ENCODE measurements around the gene GPR39.
"Not testable (repeated sequence)": the region's sequence is repeated elsewhere in the genome, so short reads cannot be mapped to it uniquely, and the experiment has no call there.

Gene GPR39

GRCh38 chr2:132515010-132515409 lies 98.4 kb downstream of the GPR39 start:
- DNase-seq, result no peak

DNA sequence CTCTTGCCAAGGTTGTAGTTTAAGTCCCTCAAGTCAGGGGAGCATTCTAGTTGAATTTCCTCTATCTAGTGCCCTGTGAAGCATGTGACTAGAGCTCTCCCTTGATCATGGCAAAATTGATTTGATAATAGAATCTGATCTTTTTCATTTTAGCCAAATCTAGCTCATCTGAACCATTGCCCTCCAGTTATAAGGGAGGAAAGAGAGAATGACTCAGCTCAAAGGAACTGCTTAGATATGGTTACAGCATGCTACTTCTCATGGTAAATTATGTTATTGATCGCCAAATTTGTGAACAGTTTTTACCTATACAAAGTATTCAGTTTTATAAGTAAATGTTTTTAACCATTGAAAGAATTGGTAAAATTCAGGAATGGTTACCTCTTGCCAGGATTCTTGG lies 100.8 kb downstream of the GPR39 start:
- no peak for DNase-seq

- no peak for DNase-seq
Measured at GRCh38 chr2:132518302-132518701, 101.7 kb downstream of the GPR39 start.

DNA sequence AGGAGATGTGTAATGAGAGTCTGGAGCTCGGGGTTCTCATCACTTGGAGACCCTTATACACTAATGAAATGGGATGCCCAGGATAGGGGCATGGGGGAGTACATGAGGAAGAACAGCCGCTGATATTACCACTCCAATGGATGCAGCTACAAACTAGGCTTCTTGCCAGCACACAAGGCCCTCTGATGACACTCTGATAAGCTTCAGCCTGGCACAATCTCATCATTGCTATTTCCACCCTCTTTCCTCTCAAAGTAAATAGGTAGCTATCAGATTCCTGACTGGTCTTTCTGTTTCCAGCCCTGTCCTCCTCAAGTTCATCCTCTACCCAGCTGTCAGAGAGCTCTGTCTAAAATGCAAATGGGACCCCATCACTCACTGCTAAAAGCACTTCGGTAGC lies 103.0 kb downstream of the GPR39 start:
- DNase-seq, result no peak

- DNase-seq, result no peak
Measured at GRCh38 chr2:132521341-132521740, 104.7 kb downstream of the GPR39 start.

- DNase-seq, result no peak
Measured at GRCh38 chr2:132522901-132523300, 106.3 kb downstream of the GPR39 start.

- not testable (repeated sequence) for DNase-seq
Measured at GRCh38 chr2:132537061-132537460, 120.5 kb downstream of the GPR39 start.

DNA sequence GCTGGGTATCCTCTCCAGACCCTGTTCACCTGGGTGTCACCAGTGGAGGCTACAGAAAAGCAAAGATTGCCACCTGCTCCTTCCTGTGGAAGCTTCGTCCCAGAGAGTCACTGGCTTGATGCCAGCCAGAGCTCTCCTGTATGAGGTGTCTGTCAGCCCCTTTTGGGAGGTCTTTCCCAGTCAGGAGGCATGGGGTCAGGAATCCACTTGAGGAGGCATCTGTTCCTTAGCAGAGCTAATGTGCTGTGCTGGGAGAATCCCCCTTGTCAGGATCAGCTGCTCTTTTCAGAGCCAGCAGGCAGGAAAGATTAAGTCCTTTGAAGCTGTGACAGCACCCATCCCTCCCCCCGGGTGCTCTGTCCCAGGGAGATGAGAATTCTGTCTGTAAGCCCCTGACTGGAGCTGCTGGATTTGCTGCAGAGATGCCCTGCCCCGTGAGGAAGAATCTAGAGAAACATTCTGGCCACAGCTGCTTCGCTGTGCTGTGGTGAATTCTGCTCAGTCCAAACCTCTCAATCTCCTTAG lies 121.8 kb downstream of the GPR39 start:
- no peak for DNase-seq

GRCh38 chr2:132540166-132540565 lies 123.6 kb downstream of the GPR39 start:
- DNase-seq, result no peak

- DNase-seq, result no peak
Measured at GRCh38 chr2:132542953-132543569, 126.5 kb downstream of the GPR39 start.

GRCh38 chr2:132544006-132544630 lies 127.5 kb downstream of the GPR39 start:
- no peak for DNase-seq

- peak; percentile 16 to 48 for DNase-seq
Measured at GRCh38 chr2:132547090-132547687, 130.6 kb downstream of the GPR39 start.

DNA sequence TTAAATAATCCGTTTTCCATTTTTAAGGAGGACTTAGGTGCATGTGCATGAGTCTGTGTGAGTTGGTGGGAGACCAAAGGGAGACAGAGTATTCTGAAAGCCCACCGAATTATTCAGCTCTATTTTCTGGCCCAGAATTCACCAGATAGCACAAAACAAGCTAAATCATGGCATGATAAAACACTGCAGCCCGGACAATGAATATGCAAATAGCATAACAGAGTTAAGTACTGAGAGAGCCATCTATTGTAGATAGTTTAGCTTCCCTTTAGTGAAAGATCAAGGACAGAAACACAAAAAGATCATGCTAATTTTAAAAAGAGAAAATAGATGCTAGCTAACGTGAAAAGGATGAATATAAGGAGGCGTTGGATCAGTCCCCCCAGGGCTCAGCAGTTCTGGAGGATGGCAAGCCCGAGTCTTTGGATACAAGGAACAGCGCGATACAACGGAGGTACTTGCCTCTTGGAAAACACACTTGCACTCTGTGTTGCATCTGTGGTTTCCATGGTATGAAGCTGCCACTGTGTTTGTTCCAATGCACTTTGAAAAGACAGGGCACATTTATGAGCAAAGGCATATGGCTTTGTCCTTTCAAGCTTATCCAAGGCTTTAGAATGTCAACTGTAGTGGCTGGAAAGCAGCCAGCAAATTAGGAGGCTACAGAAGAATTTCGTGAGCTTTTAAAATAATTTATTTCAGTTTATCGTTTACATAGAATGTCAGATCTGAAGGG lies 133.5 kb downstream of the GPR39 start:
- DNase-seq, result no peak

GRCh38 chr2:132550946-132551345 lies 134.3 kb downstream of the GPR39 start:
- no peak for DNase-seq

- no peak for DNase-seq
Measured at GRCh38 chr2:132557694-132558093, 141.1 kb downstream of the GPR39 start.

GRCh38 chr2:132559326-132559725 lies 142.7 kb downstream of the GPR39 start:
- no peak for DNase-seq

GRCh38 chr2:132559921-132560320 lies 143.3 kb downstream of the GPR39 start:
- no peak for DNase-seq

DNA sequence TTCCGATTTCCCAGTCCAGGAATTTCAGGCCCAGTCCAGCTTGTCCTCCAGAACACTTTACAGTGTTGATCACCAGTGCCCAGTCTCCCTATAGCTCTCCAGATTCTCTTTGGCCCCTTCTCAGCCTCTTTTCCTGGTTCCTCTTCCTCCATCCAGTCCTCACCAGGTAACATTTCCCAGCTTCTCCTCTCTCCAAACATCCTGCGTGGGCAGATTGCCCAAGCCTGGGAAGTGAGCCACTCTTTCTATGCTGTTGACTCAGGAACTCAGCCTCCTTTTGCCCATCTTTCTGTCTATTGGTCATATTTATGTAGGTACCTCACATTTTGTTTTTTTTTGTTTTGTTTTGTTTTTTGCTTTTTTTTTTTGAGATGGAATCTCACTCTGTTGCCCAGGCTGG lies 144.0 kb downstream of the GPR39 start:
- no peak for DNase-seq

- no peak for DNase-seq
Measured at GRCh38 chr2:132562245-132562644, 145.6 kb downstream of the GPR39 start.

DNA sequence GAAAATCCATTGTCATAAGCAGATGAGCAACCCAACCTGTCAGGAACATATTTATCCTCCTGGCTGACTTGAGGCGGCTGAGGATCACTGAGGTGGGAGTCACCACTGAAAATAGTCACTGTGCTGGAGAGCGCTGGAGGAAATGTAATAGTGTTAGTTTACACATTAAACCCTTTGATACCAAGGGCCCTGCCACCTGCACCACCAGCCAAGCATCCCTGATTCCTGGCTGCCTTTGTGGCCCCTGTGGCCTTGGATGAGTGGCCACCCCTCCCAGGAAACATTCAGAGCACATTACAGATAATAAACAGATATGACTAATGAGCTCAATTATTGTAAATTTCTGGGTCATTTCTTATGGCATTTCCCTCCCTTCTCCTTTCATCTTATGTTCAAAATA lies 147.5 kb downstream of the GPR39 start:
- DNase-seq, result no peak

- no peak for DNase-seq
Measured at GRCh38 chr2:132566379-132566778, 149.8 kb downstream of the GPR39 start.

GRCh38 chr2:132567682-132568081 lies 151.1 kb downstream of the GPR39 start:
- no peak for DNase-seq

GRCh38 chr2:132568656-132569055 lies 152.1 kb downstream of the GPR39 start:
- no peak for DNase-seq
